GM18951 (cell line): ENCODE results near the gene PLA2R1.
"Not testable (repeated sequence)": the region's sequence is repeated elsewhere in the genome, so short reads cannot be mapped to it uniquely, and the experiment has no call there.

Experiments used
- POLR2A ChIP-seq: IDR thresholded peaks from 4 replicates; pipeline ENCODE4 v1.6.1; 2011; ENCODE audit warnings: mild to moderate bottlenecking; ENCODE audit not compliant: insufficient read length, insufficient read depth; ENCODE audit errors: extremely low read depth
- in situ Hi-C: fragments of 300-500 bp; cut with MboI; formaldehyde crosslinking; loops from one replicate; pipeline ENCODE4 v1.12.0; 2022; ENCODE audit warnings: low sequenced_read_pairs, mixed read lengths, inconsistent platforms; ENCODE audit not compliant: unreplicated experiment

PLA2R1 gene

GRCh38 chr2:160057356-160057755 is 5.1 kb downstream of the PLA2R1 start:
- TF ChIP-seq POLR2A, result no peak
- in situ Hi-C loops, result no loop called here

DNA sequence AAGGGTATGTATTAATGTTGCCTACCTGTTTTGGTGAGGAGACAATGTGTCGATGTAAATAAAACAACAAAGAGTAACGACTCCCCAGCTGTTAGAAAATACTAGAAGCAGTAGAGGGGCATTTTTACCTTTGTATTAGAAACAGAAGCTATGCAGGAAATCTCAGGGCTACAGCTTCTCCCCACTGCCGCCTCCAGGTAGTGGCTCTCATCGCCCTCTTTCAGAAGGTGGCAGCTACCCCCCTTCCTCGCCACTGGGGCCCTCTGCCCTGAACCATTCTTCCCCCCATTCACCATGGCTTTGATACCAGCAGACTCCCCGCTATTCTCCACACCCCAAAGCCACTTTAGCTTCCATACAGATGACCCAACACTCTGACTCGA is 6.7 kb downstream of the PLA2R1 start:
- in situ Hi-C loops, result no loop called here
- no peak for TF ChIP-seq POLR2A

GRCh38 chr2:160054984-160055725 is 7.3 kb downstream of the PLA2R1 start:
- in situ Hi-C loops, result no loop called here
- TF ChIP-seq POLR2A, result no peak

DNA sequence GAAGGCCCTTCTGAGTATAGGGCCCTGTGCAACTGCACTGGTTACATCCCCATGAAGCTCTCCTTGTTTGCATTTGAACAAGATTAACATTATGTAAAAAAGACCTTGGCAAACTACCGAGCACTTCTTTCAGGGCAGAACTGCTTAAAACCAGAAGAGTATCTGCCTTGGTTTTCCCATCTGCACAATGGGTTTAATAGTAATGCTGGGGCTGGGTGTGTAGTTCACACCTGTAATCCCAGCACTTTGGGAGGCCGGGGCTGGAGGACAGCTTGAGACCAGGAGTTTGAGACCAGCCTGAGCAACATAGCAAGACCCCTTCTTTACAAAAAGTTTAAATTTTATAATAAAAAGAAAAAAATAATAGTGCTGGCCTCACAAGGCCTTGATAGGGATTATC is 8.5 kb downstream of the PLA2R1 start:
- in situ Hi-C loops, result no loop called here
- TF ChIP-seq POLR2A, result no peak

DNA sequence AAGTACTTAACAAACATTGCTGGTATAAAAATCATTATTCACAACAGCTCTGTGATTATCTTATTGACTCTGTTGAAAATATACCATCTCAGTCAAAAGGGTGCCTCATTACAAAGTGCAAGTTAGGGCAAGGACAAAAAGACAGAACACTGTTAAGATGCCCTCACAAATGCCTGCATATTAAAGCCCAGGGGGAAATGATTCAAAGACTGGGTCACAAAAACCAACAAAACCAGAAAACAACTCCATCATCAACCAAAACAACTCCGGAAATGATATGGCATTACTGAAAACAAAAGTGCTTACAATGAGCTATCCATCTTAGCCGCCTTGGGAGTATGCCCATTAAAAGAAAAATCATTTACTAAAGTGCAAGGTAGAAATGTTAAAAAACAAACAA is 9.9 kb downstream of the PLA2R1 start:
- no peak for TF ChIP-seq POLR2A
- in situ Hi-C loops, result no loop called here

- TF ChIP-seq POLR2A, result no peak
- in situ Hi-C loops, result no loop called here
These were observed 11.0 kb downstream of the PLA2R1 start for GRCh38 chr2:160051371-160051800.

- in situ Hi-C loops, result no loop called here
These were observed 12.3 kb downstream of the PLA2R1 start for GRCh38 chr2:160050147-160050546.

GRCh38 chr2:160045703-160046210 is 16.7 kb downstream of the PLA2R1 start:
- in situ Hi-C loops, result no loop called here
- TF ChIP-seq POLR2A, result no peak

More at GRCh38 chr2:160050147-160050546, 12.3 kb downstream of the PLA2R1 start:
- no peak for TF ChIP-seq POLR2A

DNA sequence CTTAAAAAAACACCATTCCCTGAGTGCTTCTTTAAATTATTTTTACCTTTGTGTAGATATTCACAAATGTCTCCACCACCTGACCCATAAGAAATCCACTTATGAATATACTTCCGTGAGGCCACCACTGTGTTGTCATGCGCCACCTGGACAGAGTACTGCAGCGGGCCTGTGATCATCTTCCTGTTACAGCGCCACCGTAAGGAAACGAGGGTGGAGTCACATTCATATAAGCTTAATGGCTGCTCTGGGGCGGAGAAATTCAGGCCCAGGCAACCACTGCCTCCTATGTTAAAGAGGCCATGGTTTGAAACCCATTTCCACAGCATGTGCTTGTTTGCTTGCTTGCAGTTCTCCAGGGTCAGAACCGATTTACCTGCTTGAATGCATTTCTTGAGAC is 17.7 kb downstream of the PLA2R1 start:
- no peak for TF ChIP-seq POLR2A
- in situ Hi-C loops, result no loop called here

GRCh38 chr2:160043265-160043664 is 19.1 kb downstream of the PLA2R1 start:
- in situ Hi-C loops, result no loop called here
- no peak for TF ChIP-seq POLR2A

DNA sequence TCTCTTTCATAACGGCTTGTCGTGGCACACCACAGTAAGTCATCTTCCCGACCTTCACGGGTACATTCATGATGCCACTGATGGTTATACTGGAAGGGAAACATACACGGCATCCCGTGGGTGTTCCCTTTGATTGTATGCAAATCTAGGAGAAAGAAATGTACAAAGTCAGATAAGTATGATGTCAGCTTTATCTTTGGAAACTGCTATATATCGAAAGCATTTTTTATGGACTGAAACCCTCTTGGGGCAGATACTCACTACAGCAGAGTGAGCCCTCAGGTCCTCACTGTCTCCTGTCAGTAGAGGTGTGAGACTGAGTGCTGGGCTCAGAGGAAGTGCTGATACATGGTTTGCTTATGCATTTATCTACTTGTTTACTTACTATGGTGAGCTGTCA is 20.4 kb downstream of the PLA2R1 start:
- in situ Hi-C loops, result no loop called here

DNA sequence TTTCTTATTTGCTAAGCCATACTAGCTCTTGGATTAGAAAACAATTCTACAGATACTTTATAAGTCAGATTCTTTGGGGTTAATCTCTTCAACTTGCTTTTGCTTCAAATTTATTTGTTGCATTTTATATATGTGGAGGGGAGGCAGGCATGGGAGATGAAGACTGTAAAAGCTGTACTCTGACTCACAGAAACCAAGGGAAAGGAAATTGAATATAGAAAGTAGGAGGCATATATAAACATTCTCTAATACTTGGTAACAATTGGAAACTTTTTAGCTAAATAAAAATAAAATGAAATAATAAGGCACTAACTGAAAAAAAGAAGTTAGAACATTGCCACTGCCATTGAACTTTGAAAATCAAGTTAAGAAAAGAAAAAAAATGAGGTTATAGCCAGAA is 21.3 kb downstream of the PLA2R1 start:
- no peak for TF ChIP-seq POLR2A
- in situ Hi-C loops, result no loop called here

More for the DNA sequence above, 20.4 kb downstream of the PLA2R1 start:
- TF ChIP-seq POLR2A, result no peak

GRCh38 chr2:160039166-160039903 is 23.1 kb downstream of the PLA2R1 start:
- no peak for TF ChIP-seq POLR2A
- in situ Hi-C loops, result no loop called here

DNA sequence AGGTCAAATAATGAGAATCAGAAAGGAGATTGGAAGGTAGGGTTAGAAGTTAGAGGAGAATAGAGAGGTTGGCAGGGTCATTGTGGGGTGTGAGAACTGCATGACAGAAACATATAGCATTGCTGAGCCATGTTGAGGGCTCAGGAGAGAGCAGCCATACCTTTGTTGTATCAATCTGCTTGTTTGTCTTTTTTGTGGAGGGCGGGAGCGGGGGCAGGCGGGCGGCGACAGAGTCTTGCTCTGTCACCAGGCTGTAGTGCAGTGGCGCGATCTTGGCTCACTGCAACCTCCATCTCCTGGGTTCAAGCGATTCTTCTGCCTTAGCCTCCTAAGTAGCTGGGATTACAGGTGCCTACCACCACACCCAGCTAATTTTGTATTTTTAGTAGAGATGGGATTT is 23.8 kb downstream of the PLA2R1 start:
- in situ Hi-C loops, result not testable (repeated sequence)
